ENCODE results near the gene CD300LF. TPM values are rescaled to one million over a fixed set of nuclear protein-coding genes. Genes with fewer than 3 reads are reported as not detected.
A peak's percentile ranks its signal among the peaks of the same experiment; 100 is the strongest.

CD300LF gene
- polyA plus RNA-seq, 4 donors: 1.6 to 5.7 (median 2.4) TPM

DNA sequence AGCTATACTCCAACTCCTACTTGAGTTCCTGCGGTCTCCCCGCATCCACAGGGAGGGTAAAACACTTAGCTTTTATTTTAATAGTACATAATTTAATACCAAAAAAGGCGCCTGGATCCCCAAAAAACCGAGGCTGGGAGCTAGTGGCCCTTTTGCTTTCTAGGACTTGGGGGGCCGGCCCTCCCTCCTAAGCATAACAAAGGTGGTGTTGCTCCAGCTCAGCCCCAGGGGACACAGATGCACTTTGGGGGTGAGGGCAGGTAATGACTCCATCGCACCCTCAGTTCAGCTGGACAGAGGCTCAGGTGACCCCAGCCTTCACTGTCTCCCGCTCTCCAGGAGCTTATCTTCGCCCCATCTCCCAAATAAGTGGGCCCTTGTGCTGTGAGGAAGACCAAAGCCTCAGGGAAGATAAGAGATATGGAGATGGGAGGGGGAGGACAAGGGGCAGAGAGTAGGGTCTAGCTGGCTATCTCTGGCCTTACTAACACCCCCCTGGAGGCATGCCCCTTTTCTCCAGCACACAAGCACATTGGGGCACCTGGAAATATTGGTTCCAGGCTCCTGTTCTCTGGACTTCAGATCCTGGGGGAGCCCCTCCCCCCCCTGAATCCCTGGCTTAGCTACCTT, 32.9 kb upstream of the CD300LF start:
- Histone ChIP-seq H3K9me3 (ENCODE audit: control insufficient read depth in 2 of 2, insufficient read depth in 1 of 2, low read depth in 1 of 2, low read length in 1 of 2) (no peaks in the 10 kb centered on the region), H3K27me3 (ENCODE audit: control insufficient read depth in 3 of 3, insufficient read depth in 3 of 3, low read length in 3 of 3) (no peaks in the 10 kb centered on the region), H3K27ac (ENCODE audit: low read depth in 1 of 3, low read length in 2 of 3) (peak overlapping the region in 1 of 3 donors; percentile 75), H3K36me3 (ENCODE audit: control insufficient read depth in 3 of 3, insufficient read depth in 2 of 3, low read depth in 1 of 3, low read length in 3 of 3) (peaks cover 0 to 13% (median 0%) of the 10 kb centered on the region in 3 donors), H3K4me1 (ENCODE audit: control insufficient read depth in 3 of 3, insufficient read depth in 2 of 3, low read depth in 1 of 3, low read length in 2 of 3) (peaks cover 0 to 53% (median 0%) of the 10 kb centered on the region in 3 donors), H3K4me3 (ENCODE audit: low read depth in 1 of 3, low read length in 3 of 3) (no peak overlapping the region)
- no peak for FAIRE-seq
- WGBS, 3 donors: 83 to 95% (median 92%) methylated on average over 8 of the region's 8 CpGs
- DNase-seq: no peak

DNA sequence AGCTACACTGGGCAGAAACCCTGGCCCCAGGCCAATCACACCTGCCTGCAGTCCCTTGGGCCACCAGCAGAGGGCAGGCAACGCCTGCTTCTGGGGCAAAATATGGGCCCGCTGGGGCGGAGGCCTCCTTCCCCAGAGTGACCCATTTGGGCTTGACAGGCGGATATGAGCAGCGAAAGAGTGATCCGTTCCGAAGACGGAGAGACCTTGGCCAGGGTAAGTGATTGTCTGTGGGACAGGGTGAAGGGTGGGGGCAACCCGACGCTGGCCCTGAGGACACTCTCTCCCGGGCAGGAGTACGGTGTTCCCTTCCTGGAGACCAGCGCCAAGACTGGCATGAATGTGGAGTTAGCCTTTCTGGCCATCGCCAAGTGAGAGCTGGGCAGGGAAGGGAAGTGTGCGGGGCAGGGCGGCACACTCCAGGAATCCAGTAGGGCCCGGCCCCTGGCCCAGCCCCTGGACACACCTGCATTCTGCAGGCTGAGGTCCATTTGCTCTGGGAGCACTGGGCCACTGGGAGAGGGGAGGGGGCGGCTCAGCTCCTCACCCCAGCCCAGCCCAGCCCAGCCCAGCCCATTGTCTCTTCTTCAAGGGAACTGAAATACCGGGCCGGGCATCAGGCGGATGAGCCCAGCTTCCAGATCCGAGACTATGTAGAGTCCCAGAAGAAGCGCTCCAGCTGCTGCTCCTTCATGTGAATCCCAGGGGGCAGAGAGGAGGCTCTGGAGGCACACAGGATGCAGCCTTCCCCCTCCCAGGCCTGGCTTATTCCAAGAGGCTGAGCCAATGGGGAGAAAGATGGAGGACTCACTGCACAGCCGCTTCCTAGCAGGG, 32.2 kb upstream of the CD300LF start:
- peaks cover 0 to 57% (median 0%) of the 10 kb centered on the region in 3 donors for H3K4me1 ChIP-seq (ENCODE audit: control insufficient read depth in 3 of 3, insufficient read depth in 2 of 3, low read depth in 1 of 3, low read length in 2 of 3)
- no peaks in the 10 kb centered on the region for H3K27me3 ChIP-seq (ENCODE audit: control insufficient read depth in 3 of 3, insufficient read depth in 3 of 3, low read length in 3 of 3)
- no peaks in the 10 kb centered on the region for H3K9me3 ChIP-seq (ENCODE audit: control insufficient read depth in 2 of 2, insufficient read depth in 1 of 2, low read depth in 1 of 2, low read length in 1 of 2)
- 27 to 38% (median 28%) methylated on average over 24 of the region's 24 CpGs for WGBS, 3 donors
- FAIRE-seq (no peak), DNase-seq (peak; percentile 86 to 90)
- H3K36me3 ChIP-seq (ENCODE audit: control insufficient read depth in 3 of 3, insufficient read depth in 2 of 3, low read depth in 1 of 3, low read length in 3 of 3): peaks cover 0 to 7% (median 0%) of the 10 kb centered on the region in 3 donors
- H3K4me3 ChIP-seq (ENCODE audit: low read depth in 1 of 3, low read length in 3 of 3): peak overlapping the region in 1 of 3 donors; percentile 6
- peak overlapping the region; percentile 14 to 75 (median 69) for H3K27ac ChIP-seq (ENCODE audit: low read depth in 1 of 3, low read length in 2 of 3)

DNA sequence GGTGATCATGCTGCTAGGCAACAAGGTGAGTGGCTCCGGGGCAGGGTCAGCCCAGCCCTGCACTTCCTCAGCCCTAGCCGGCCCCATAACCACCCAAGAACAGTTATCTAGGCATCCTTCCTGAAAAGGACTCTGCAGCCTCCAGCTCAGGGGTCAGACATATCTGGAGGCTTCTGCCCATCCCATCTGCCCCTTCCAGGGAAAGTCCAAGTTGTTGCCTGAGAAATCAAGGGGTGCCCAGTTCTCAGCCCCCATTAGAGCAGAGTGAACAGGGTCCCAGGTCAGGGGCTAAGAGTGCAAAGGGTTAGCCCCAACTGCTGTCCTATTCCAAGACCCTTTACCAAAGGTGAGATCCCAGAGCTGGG, 31.6 kb upstream of the CD300LF start:
- H3K27ac ChIP-seq (ENCODE audit: low read depth in 1 of 3, low read length in 2 of 3): no peak overlapping the region
- no peaks in the 10 kb centered on the region for H3K27me3 ChIP-seq (ENCODE audit: control insufficient read depth in 3 of 3, insufficient read depth in 3 of 3, low read length in 3 of 3)
- peaks cover 0 to 57% (median 0%) of the 10 kb centered on the region in 3 donors for H3K4me1 ChIP-seq (ENCODE audit: control insufficient read depth in 3 of 3, insufficient read depth in 2 of 3, low read depth in 1 of 3, low read length in 2 of 3)
- no peak overlapping the region for H3K4me3 ChIP-seq (ENCODE audit: low read depth in 1 of 3, low read length in 3 of 3)
- 50 to 53% (median 51%) methylated on average over 2 of the region's 2 CpGs for WGBS, 3 donors
- H3K36me3 ChIP-seq (ENCODE audit: control insufficient read depth in 3 of 3, insufficient read depth in 2 of 3, low read depth in 1 of 3, low read length in 3 of 3): peaks cover 0 to 2% (median 0%) of the 10 kb centered on the region in 3 donors
- no peak for DNase-seq
- no peak for FAIRE-seq
- H3K9me3 ChIP-seq (ENCODE audit: control insufficient read depth in 2 of 2, insufficient read depth in 1 of 2, low read depth in 1 of 2, low read length in 1 of 2): no peaks in the 10 kb centered on the region

DNA sequence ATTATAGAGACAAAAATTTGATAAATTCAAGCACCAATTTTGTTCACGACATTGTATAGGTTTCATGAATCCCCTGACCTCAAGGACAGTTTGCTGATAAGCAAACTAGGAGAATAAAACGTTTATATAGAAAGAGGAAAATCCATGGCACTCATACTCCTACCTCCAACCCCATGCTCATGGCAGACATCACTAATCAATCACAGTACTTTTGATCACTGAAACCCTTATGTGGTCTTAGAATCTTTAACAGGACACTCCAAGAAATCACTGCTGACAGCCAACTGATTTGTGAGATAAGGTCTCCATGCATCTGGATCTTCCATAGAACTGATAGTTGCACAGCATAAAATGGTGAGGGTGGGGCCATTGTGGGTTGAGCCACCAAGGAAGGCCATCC, 31.0 kb upstream of the CD300LF start:
- 37 to 70% (median 54%) methylated on average over 2 of the region's 2 CpGs for WGBS, 3 donors
- no peaks in the 10 kb centered on the region for H3K27me3 ChIP-seq (ENCODE audit: control insufficient read depth in 3 of 3, insufficient read depth in 3 of 3, low read length in 3 of 3)
- peaks cover 0 to 60% (median 0%) of the 10 kb centered on the region in 3 donors for H3K4me1 ChIP-seq (ENCODE audit: control insufficient read depth in 3 of 3, insufficient read depth in 2 of 3, low read depth in 1 of 3, low read length in 2 of 3)
- FAIRE-seq (no peak), DNase-seq (no peak)
- no peaks in the 10 kb centered on the region for H3K36me3 ChIP-seq (ENCODE audit: control insufficient read depth in 3 of 3, insufficient read depth in 2 of 3, low read depth in 1 of 3, low read length in 3 of 3)
- H3K4me3 ChIP-seq (ENCODE audit: low read depth in 1 of 3, low read length in 3 of 3): no peak overlapping the region
- H3K27ac ChIP-seq (ENCODE audit: low read depth in 1 of 3, low read length in 2 of 3): no peak overlapping the region
- no peaks in the 10 kb centered on the region for H3K9me3 ChIP-seq (ENCODE audit: control insufficient read depth in 2 of 2, insufficient read depth in 1 of 2, low read depth in 1 of 2, low read length in 1 of 2)

DNA sequence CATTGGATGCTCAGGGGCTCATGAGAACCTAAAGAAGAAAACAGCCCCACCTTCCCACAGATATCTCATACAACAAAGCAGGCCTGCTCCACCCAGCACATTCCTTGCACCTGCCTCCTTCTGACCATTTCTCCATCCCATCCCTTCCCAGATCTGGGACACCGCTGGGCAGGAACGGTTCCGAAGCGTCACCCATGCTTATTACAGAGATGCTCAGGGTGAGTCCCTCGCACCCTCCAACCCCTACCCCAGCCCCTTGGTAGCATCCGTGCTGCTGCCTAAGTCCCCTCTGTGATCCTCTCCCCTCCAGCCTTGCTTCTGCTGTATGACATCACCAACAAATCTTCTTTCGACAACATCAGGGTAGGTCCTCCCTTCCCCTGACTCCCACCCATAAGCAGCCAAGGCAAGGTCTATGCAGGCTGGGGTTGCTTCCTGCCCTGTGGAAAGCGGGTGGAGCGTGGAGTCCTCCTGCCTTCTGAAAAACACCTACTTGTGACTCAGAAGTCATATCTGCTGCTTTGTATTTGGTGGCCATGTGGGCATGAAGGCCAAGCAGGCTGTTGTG, 30.3 kb upstream of the CD300LF start:
- Histone ChIP-seq H3K9me3 (ENCODE audit: control insufficient read depth in 2 of 2, insufficient read depth in 1 of 2, low read depth in 1 of 2, low read length in 1 of 2) (no peaks in the 10 kb centered on the region), H3K4me3 (ENCODE audit: low read depth in 1 of 3, low read length in 3 of 3) (no peak overlapping the region), H3K4me1 (ENCODE audit: control insufficient read depth in 3 of 3, insufficient read depth in 2 of 3, low read depth in 1 of 3, low read length in 2 of 3) (peaks cover 0 to 66% (median 3%) of the 10 kb centered on the region in 3 donors), H3K27me3 (ENCODE audit: control insufficient read depth in 3 of 3, insufficient read depth in 3 of 3, low read length in 3 of 3) (peaks cover 0 to 3% (median 0%) of the 10 kb centered on the region in 3 donors), H3K27ac (ENCODE audit: low read depth in 1 of 3, low read length in 2 of 3) (peak overlapping the region in 1 of 3 donors; percentile 25), H3K36me3 (ENCODE audit: control insufficient read depth in 3 of 3, insufficient read depth in 2 of 3, low read depth in 1 of 3, low read length in 3 of 3) (no peaks in the 10 kb centered on the region)
- no peak for FAIRE-seq
- peak in 1 of 2 donors; percentile 1 for DNase-seq
- 92 to 94% (median 94%) methylated on average over 9 of the region's 9 CpGs for WGBS, 3 donors

DNA sequence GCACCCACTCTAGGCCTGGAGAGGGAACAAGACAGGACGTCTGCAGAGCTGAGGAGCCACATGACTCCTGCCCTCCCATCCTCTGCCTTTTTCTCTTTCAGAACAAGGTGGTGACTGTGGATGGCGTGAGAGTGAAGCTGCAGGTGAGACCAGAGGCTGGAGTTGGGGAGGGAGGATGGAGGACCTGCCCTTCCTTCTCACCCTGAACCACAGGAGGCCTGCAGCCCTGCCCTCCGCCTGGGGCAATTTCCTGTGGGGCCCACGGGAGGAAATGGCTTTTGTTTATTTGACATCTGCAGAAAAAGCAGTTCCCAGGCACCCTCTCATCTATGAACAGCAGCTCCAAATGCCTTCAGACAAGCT, 29.4 kb upstream of the CD300LF start:
- no peaks in the 10 kb centered on the region for H3K36me3 ChIP-seq (ENCODE audit: control insufficient read depth in 3 of 3, insufficient read depth in 2 of 3, low read depth in 1 of 3, low read length in 3 of 3)
- peak overlapping the region in 1 of 3 donors; percentile 41 for H3K27ac ChIP-seq (ENCODE audit: low read depth in 1 of 3, low read length in 2 of 3)
- H3K4me3 ChIP-seq (ENCODE audit: low read depth in 1 of 3, low read length in 3 of 3): no peak overlapping the region
- 9 to 27% (median 10%) methylated on average over 4 of the region's 4 CpGs for WGBS, 3 donors
- H3K4me1 ChIP-seq (ENCODE audit: control insufficient read depth in 3 of 3, insufficient read depth in 2 of 3, low read depth in 1 of 3, low read length in 2 of 3): peaks cover 0 to 66% (median 12%) of the 10 kb centered on the region in 3 donors
- peak; percentile 43 to 61 for DNase-seq
- H3K9me3 ChIP-seq (ENCODE audit: control insufficient read depth in 2 of 2, insufficient read depth in 1 of 2, low read depth in 1 of 2, low read length in 1 of 2): no peaks in the 10 kb centered on the region
- peaks cover 0 to 9% (median 0%) of the 10 kb centered on the region in 3 donors for H3K27me3 ChIP-seq (ENCODE audit: control insufficient read depth in 3 of 3, insufficient read depth in 3 of 3, low read length in 3 of 3)
- no peak for FAIRE-seq

DNA sequence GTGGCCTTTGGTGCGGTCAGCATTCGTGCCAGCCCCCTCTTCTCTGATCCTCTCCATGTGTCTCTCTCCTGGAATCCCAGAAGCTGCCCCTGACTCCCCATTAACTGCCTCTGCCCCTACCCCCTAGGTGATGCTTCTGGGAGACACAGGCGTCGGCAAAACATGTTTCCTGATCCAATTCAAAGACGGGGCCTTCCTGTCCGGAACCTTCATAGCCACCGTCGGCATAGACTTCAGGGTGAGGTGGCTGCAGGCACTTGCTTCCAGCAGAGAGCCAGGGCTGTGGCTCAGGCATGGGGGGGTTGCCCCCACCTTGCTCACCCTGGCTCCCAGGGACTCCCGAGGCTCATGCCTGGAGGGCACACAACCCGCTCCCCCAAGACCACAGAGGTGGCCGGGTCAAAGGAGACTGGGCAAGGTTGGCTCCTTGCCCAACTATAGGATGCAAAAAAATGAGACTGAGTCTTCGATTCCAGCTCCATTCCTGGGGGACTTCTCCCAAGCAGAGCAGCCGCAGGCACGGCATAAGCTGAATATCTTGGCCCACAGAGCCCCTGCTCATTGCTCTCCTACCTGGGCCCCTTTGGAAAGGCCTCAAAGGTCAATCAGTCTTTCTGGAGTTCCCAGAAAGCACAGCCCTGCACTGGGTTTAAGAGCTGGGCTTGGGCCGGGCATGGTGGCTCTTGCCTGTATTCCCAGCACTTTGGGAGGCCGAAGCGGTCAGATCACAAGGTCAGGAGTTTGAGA, 28.1 kb upstream of the CD300LF start:
- Histone ChIP-seq H3K36me3 (ENCODE audit: control insufficient read depth in 3 of 3, insufficient read depth in 2 of 3, low read depth in 1 of 3, low read length in 3 of 3) (no peaks in the 10 kb centered on the region), H3K4me3 (ENCODE audit: low read depth in 1 of 3, low read length in 3 of 3) (no peak overlapping the region), H3K4me1 (ENCODE audit: control insufficient read depth in 3 of 3, insufficient read depth in 2 of 3, low read depth in 1 of 3, low read length in 2 of 3) (peaks cover 0 to 59% (median 15%) of the 10 kb centered on the region in 3 donors), H3K27me3 (ENCODE audit: control insufficient read depth in 3 of 3, insufficient read depth in 3 of 3, low read length in 3 of 3) (peaks cover 0 to 13% (median 0%) of the 10 kb centered on the region in 3 donors), H3K27ac (ENCODE audit: low read depth in 1 of 3, low read length in 2 of 3) (no peak overlapping the region), H3K9me3 (ENCODE audit: control insufficient read depth in 2 of 2, insufficient read depth in 1 of 2, low read depth in 1 of 2, low read length in 1 of 2) (no peaks in the 10 kb centered on the region)
- DNase-seq (peak in 1 of 2 donors; percentile 31), FAIRE-seq (no peak)
- 83 to 89% (median 88%) methylated on average over 17 of the region's 17 CpGs for WGBS, 3 donors

DNA sequence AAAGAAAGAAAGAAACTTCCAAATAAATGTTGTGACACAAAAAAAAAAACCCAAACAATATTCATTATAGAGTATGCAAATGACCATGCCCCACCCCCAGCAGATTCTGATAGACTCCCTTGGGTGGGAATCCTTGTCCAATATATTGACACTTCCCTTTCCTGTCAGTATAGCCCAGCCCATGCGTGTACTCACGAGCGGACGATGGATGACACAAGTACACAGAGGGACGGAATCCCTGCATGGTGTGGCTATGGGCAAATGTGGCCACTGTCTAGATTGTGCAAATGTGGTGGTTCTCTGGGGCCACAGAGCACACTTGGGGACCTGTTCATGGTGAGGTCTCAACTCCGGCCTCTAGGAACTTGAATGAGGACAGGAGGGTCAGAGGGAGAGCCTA, 27.4 kb upstream of the CD300LF start:
- Histone ChIP-seq H3K4me1 (ENCODE audit: control insufficient read depth in 3 of 3, insufficient read depth in 2 of 3, low read depth in 1 of 3, low read length in 2 of 3) (peaks cover 0 to 54% (median 15%) of the 10 kb centered on the region in 3 donors), H3K36me3 (ENCODE audit: control insufficient read depth in 3 of 3, insufficient read depth in 2 of 3, low read depth in 1 of 3, low read length in 3 of 3) (no peaks in the 10 kb centered on the region), H3K9me3 (ENCODE audit: control insufficient read depth in 2 of 2, insufficient read depth in 1 of 2, low read depth in 1 of 2, low read length in 1 of 2) (no peaks in the 10 kb centered on the region), H3K4me3 (ENCODE audit: low read depth in 1 of 3, low read length in 3 of 3) (no peak overlapping the region), H3K27me3 (ENCODE audit: control insufficient read depth in 3 of 3, insufficient read depth in 3 of 3, low read length in 3 of 3) (peaks cover 0 to 13% (median 0%) of the 10 kb centered on the region in 3 donors), H3K27ac (ENCODE audit: low read depth in 1 of 3, low read length in 2 of 3) (no peak overlapping the region)
- FAIRE-seq (no peak), DNase-seq (no peak)
- WGBS, 3 donors: 79 to 94% (median 85%) methylated on average over 6 of the region's 6 CpGs
